Endothelial cell of umbilical vein (primary cell): ENCODE measurements around the gene PNLIPRP2. TPM values are rescaled to one million over a fixed set of nuclear protein-coding genes. Genes with fewer than 3 reads are reported as not detected.

Experiments used
- BruUV-seq: library from RNA; stranded (reverse); fragments of 400-500 nt; replicated peaks from 2 replicates; lab custom pipeline; 2021; lab: Mats Ljungman, UMichigan
- CTCF ChIA-PET: fragments of 300-600, 350-600 bp; sonication (Branson Sonifier 250); formaldehyde crosslinking; loops from one replicate; lab custom pipeline; 2021; ENCODE audit warnings: antibody characterized with exemption, inconsistent platforms; lab: Charles Lee
- POLR2A ChIA-PET: fragments of 300-600, 350-600 bp; sonication (Branson Sonifier 250); formaldehyde crosslinking; loops from one replicate; lab custom pipeline; 2021; ENCODE audit warnings: antibody characterized with exemption, inconsistent platforms; lab: Charles Lee
- DNase-seq: peaks from one replicate; pipeline ENCODE4 v3.0.0-alpha.2; 2011; ENCODE audit warnings: low read depth, low spot score
- FAIRE-seq: peaks from 2 replicates; lab custom pipeline; 2011; peaks lifted over from hg19 to GRCh38; lab: Jason Lieb, UNC
- H2AFZ ChIP-seq: 2 replicates; pipeline ENCODE4 v1.6.0; 2012; ENCODE audit warnings: low read depth, low read length, control low read depth, inconsistent platforms
- H3K27ac ChIP-seq: 2 replicates; pipeline ENCODE4 v1.5.1; 2011; ENCODE audit warnings: low read depth, mild to moderate bottlenecking, control low read depth, low read length, moderate library complexity; ENCODE audit not compliant: insufficient read depth
- H3K27me3 ChIP-seq, 2 experiments: 2 replicates each; pipeline versions ENCODE4 v1.6.0 to v1.6.1; 2011; ENCODE audit warnings: low read length in 2 of 2, mixed read lengths in 1 of 2; ENCODE audit not compliant: control insufficient read depth in 2 of 2, insufficient read depth in 2 of 2
- H3K36me3 ChIP-seq, 2 experiments: 2 replicates in 1 of 2; 3 replicates in 1 of 2; pipeline ENCODE4 v1.5.1; 2011; ENCODE audit warnings: low read length in 2 of 2, mild to moderate bottlenecking in 1 of 2, moderate library complexity in 1 of 2; ENCODE audit not compliant: control insufficient read depth in 2 of 2, insufficient read depth in 2 of 2; ENCODE audit errors: extremely low read depth in 1 of 2
- H3K4me1 ChIP-seq: 3 replicates; pipeline ENCODE4 v1.5.1; 2011; ENCODE audit warnings: mild to moderate bottlenecking, low read length; ENCODE audit not compliant: control insufficient read depth, insufficient read depth; ENCODE audit errors: extremely low read depth
- H3K4me2 ChIP-seq: 2 replicates; pipeline ENCODE4 v1.6.1; 2011; ENCODE audit warnings: low read length, control low read depth, mixed read lengths; ENCODE audit not compliant: insufficient read depth
- H3K4me3 ChIP-seq, 3 experiments: fragments of 200-600 bp in 1 of 3; sonication (generic), shearing (Covaris generic) in 1 of 3; replicated peaks in 1 of 3; 2 replicates each; pipeline ENCODE4 v1.5.1; 2011 to 2016; ENCODE audit warnings: control low read depth in 3 of 3, low read length in 3 of 3, mild to moderate bottlenecking in 2 of 3, inconsistent platforms in 1 of 3, low read depth in 1 of 3, moderate library complexity in 1 of 3; ENCODE audit not compliant: insufficient read depth in 1 of 3
- H3K79me2 ChIP-seq: 2 replicates; pipeline ENCODE4 v1.6.0; 2012; ENCODE audit warnings: low read length, inconsistent platforms; ENCODE audit not compliant: control insufficient read depth, insufficient read depth
- H3K9ac ChIP-seq: replicated peaks from 2 replicates; pipeline ENCODE3; 2011; ENCODE audit warnings: low read length, control low read depth; ENCODE audit not compliant: insufficient read depth; ENCODE audit errors: extremely low read depth
- H3K9me1 ChIP-seq: replicated peaks from 3 replicates; pipeline ENCODE4 v1.6.0; 2011; ENCODE audit warnings: mild to moderate bottlenecking, low read length; ENCODE audit not compliant: control insufficient read depth, insufficient read depth; ENCODE audit errors: extremely low read depth
- H3K9me3 ChIP-seq: replicated peaks from 2 replicates; pipeline ENCODE4 v1.5.1; 2012; ENCODE audit warnings: low read length, inconsistent platforms; ENCODE audit not compliant: control insufficient read depth, insufficient read depth
- H4K20me1 ChIP-seq: replicated peaks from 2 replicates; pipeline ENCODE3; 2011; ENCODE audit warnings: mild to moderate bottlenecking, low read length; ENCODE audit not compliant: control insufficient read depth, insufficient read depth; ENCODE audit errors: extremely low read depth
- EZH2 ChIP-seq: IDR thresholded peaks from 2 replicates; pipeline ENCODE4 v1.6.1; 2012; ENCODE audit warnings: borderline replicate concordance, low read depth, mild to moderate bottlenecking, moderate library complexity, low read length, inconsistent platforms; ENCODE audit not compliant: severe bottlenecking
- FOS ChIP-seq: IDR thresholded peaks from 2 replicates; pipeline ENCODE4 v1.6.1; 2011; ENCODE audit warnings: mild to moderate bottlenecking, low read length, moderate library complexity, borderline replicate concordance; ENCODE audit not compliant: insufficient read depth
- GATA2 ChIP-seq: IDR thresholded peaks from 2 replicates; pipeline ENCODE4 v1.7.0; 2011; ENCODE audit warnings: low read depth, mild to moderate bottlenecking, moderate library complexity, mixed read lengths, low read length; ENCODE audit not compliant: insufficient read length, insufficient read depth
- JUN ChIP-seq: IDR thresholded peaks from 2 replicates; pipeline ENCODE4 v1.6.1; 2011; ENCODE audit warnings: borderline replicate concordance, low read depth; ENCODE audit not compliant: insufficient read length, insufficient read depth
- MYC ChIP-seq: IDR thresholded peaks from one replicate; pipeline ENCODE4 v1.6.1; 2011; ENCODE audit warnings: mild to moderate bottlenecking, low read depth, low read length
- POLR2A ChIP-seq: IDR thresholded peaks from 2 replicates; pipeline ENCODE4 v1.6.1; 2012; ENCODE audit warnings: low read depth, mild to moderate bottlenecking, control low read depth, low read length
- POLR2AphosphoS5 ChIP-seq: IDR thresholded peaks from 2 replicates; pipeline ENCODE4 v1.6.1; 2012; ENCODE audit warnings: low read depth, mild to moderate bottlenecking, control low read depth, low read length, moderate library complexity; ENCODE audit not compliant: insufficient read depth
- dilution Hi-C: fragments of 300-500 bp; cut with MboI; formaldehyde crosslinking; loops from one replicate; pipeline ENCODE4 v1.15.0; 2019; ENCODE audit warnings: low sequenced_read_pairs; ENCODE audit not compliant: extremely low pct_ligation_motif_present
- intact Hi-C: fragments of 100-400 bp; cut with micrococcal nuclease; formaldehyde crosslinking; loops from one replicate; pipeline ENCODE4 v1.10.0; 2022
- polyA plus RNA-seq, 4 experiments: library from polyadenylated mRNA; depleted of rRNA in 3 of 4; stranded (reverse) in 3 of 4; unstranded in 1 of 4; fragments of >200 nt; gene quantifications; 2 replicates each; pipeline versions ENCODE4 v1.2.1 to v1.2.3, GENCODE V29; 2011 to 2012; ENCODE audit warnings: missing spikeins in 1 of 4
- total RNA-seq: library from RNA; stranded (reverse); gene quantifications from 2 replicates; pipeline ENCODE4 v1.2.3, GENCODE V29; 2021
- TF ChIP-seq, protein P1 (sequence below), 2 donors: IDR thresholded peaks; 1 replicate in 1 of 2; 2 replicates in 1 of 2; pipeline ENCODE4 v1.5.1; 2011; ENCODE audit warnings: low read length in 2 of 2, mild to moderate bottlenecking in 2 of 2, moderate library complexity in 2 of 2, control low read depth in 1 of 2, inconsistent platforms in 1 of 2, low read depth in 1 of 2; ENCODE audit not compliant: insufficient read depth in 1 of 2; ENCODE audit errors: extremely low read depth in 1 of 2
- TF ChIP-seq, protein P2 (sequence below): IDR thresholded peaks from 2 replicates; pipeline ENCODE4 v1.6.1; 2011; ENCODE audit not compliant: insufficient read depth, insufficient read length

PNLIPRP2 gene
- total and polyA plus RNA-seq, 2 donors (not counting 3 experiments of a cell fraction or from before 2014, with no cell fraction given), result not detected

DNA sequence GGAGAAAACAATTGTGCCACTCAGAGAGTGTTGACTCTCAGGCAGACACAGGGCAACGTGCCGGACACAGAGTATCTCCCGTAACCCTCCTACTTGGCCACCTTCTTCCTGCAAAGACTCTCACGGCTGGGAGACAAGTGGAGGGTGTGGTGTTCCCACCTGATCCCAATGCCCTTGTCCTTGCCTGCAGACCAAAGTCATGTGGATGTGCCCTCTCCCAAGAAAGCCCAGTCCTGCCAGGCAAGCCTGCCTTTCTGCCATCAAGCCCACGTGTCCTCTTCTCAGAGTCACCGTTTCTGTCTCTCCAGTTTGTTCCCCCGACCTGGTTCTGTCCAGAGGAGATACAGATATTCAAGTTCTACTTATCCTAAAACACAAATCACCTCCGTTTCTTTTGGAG lies 723 bp downstream of the PNLIPRP2 start:
- Histone ChIP-seq H3K36me3 (no peaks in the 10 kb centered on the region), H3K9me1 (no peaks in the 10 kb centered on the region), H4K20me1 (no peaks in the 10 kb centered on the region), H3K27ac (no peak overlapping the region), H3K79me2 (no peaks in the 10 kb centered on the region), H2AFZ (no peak overlapping the region), H3K9me3 (no peaks in the 10 kb centered on the region), H3K4me3 (no peak overlapping the region), H3K4me2 (no peak overlapping the region), H3K4me1 (no peaks in the 10 kb centered on the region), H3K9ac (no peak overlapping the region), H3K27me3 (no peaks in the 10 kb centered on the region)
- intact Hi-C loops, result no loop called here
- DNase-seq, result no peak
- CTCF ChIA-PET, result no interaction called here
- no TSS peak for BruUV-seq
- no peak for FAIRE-seq
- POLR2A ChIA-PET, result no interaction called here
- dilution Hi-C loops, result no loop called here
- TF ChIP-seq, protein P1, sequence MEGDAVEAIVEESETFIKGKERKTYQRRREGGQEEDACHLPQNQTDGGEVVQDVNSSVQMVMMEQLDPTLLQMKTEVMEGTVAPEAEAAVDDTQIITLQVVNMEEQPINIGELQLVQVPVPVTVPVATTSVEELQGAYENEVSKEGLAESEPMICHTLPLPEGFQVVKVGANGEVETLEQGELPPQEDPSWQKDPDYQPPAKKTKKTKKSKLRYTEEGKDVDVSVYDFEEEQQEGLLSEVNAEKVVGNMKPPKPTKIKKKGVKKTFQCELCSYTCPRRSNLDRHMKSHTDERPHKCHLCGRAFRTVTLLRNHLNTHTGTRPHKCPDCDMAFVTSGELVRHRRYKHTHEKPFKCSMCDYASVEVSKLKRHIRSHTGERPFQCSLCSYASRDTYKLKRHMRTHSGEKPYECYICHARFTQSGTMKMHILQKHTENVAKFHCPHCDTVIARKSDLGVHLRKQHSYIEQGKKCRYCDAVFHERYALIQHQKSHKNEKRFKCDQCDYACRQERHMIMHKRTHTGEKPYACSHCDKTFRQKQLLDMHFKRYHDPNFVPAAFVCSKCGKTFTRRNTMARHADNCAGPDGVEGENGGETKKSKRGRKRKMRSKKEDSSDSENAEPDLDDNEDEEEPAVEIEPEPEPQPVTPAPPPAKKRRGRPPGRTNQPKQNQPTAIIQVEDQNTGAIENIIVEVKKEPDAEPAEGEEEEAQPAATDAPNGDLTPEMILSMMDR (IDR thresholded peaks at IDR 0.05; ENCODE audit: extremely low read depth in 1 of 2, insufficient read depth in 1 of 2, low read depth in 1 of 2, low read length in 2 of 2), result no peak
- no peak for TF ChIP-seq GATA2
- no peak for TF ChIP-seq POLR2A
- TF ChIP-seq, protein P2, sequence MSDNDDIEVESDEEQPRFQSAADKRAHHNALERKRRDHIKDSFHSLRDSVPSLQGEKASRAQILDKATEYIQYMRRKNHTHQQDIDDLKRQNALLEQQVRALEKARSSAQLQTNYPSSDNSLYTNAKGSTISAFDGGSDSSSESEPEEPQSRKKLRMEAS, result no peak
- TF ChIP-seq JUN, result no peak
- no peak for TF ChIP-seq FOS
- TF ChIP-seq EZH2, result no peak
- TF ChIP-seq POLR2AphosphoS5, result no peak
- no peak for TF ChIP-seq MYC
